MCF 10A (cell line): ENCODE data around the gene LGI1. TPM values are rescaled to one million over a fixed set of nuclear protein-coding genes. Genes with fewer than 3 reads are reported as not detected.
A peak's percentile ranks its signal among the peaks of the same experiment; 100 is the strongest.

Source experiments
- BruUV-seq: library from RNA; stranded (reverse); fragments of 400-500 nt; replicated peaks from 2 replicates; lab custom pipeline; 2021; lab: Mats Ljungman, UMichigan
- CTCF ChIA-PET: fragments of 300-600 bp; sonication (Branson Sonifier 250); formaldehyde crosslinking; extraction: SDS; loops from one replicate; lab custom pipeline; 2021; ENCODE audit warnings: antibody characterized with exemption, inconsistent platforms; lab: Yijun Ruan, JAX
- POLR2A ChIA-PET: fragments of 300-600, 350-650 bp; sonication (Branson Sonifier 250); formaldehyde crosslinking; extraction: SDS; loops from one replicate; lab custom pipeline; 2020; ENCODE audit warnings: antibody characterized with exemption, inconsistent platforms; lab: Yijun Ruan, JAX
- DNase-seq: peaks from one replicate; pipeline ENCODE4 v3.0.0-alpha.2; 2018; ENCODE audit not compliant: unreplicated experiment
- H3K27ac Mint-ChIP-seq: one replicate; pipeline ENCODE4 v1.8.0; 2022; ENCODE audit warnings: mild to moderate bottlenecking, low read depth, mixed read lengths; ENCODE audit not compliant: unreplicated experiment
- H3K27me3 Mint-ChIP-seq: one replicate; pipeline ENCODE4 v1.8.0; 2022; ENCODE audit warnings: mixed read lengths; ENCODE audit not compliant: insufficient read depth, unreplicated experiment
- H3K36me3 Mint-ChIP-seq: one replicate; pipeline ENCODE4 v1.8.0; 2022; ENCODE audit warnings: mild to moderate bottlenecking, moderate library complexity, mixed read lengths; ENCODE audit not compliant: insufficient read depth, unreplicated experiment
- H3K4me1 Mint-ChIP-seq: one replicate; pipeline ENCODE4 v1.8.0; 2022; ENCODE audit warnings: mixed read lengths; ENCODE audit not compliant: insufficient read depth, unreplicated experiment
- H3K4me3 Mint-ChIP-seq: one replicate; pipeline ENCODE4 v1.8.0; 2022; ENCODE audit warnings: mild to moderate bottlenecking, moderate library complexity, mixed read lengths; ENCODE audit not compliant: unreplicated experiment
- H3K9me3 Mint-ChIP-seq: one replicate; pipeline ENCODE4 v1.8.0; 2022; ENCODE audit warnings: mixed read lengths; ENCODE audit not compliant: unreplicated experiment
- intact Hi-C: fragments of 100-400 bp; cut with micrococcal nuclease; formaldehyde crosslinking; loops from 2 replicates; pipeline ENCODE4 v1.14.1; 2022
- total RNA-seq: library from RNA; stranded (reverse); gene quantifications from 2 replicates; pipeline ENCODE4 v1.2.3, GENCODE V29; 2022
- TF ChIP-seq, protein P1 (sequence below): fragments of 200-600 bp; IDR thresholded peaks from one replicate; pipeline ENCODE4 v1.8.0; 2022; ENCODE audit warnings: antibody characterized with exemption, mild to moderate bottlenecking; ENCODE audit not compliant: unreplicated experiment

The LGI1 gene
- total RNA-seq, 1 experiment from 2014 or later: not detected

DNA sequence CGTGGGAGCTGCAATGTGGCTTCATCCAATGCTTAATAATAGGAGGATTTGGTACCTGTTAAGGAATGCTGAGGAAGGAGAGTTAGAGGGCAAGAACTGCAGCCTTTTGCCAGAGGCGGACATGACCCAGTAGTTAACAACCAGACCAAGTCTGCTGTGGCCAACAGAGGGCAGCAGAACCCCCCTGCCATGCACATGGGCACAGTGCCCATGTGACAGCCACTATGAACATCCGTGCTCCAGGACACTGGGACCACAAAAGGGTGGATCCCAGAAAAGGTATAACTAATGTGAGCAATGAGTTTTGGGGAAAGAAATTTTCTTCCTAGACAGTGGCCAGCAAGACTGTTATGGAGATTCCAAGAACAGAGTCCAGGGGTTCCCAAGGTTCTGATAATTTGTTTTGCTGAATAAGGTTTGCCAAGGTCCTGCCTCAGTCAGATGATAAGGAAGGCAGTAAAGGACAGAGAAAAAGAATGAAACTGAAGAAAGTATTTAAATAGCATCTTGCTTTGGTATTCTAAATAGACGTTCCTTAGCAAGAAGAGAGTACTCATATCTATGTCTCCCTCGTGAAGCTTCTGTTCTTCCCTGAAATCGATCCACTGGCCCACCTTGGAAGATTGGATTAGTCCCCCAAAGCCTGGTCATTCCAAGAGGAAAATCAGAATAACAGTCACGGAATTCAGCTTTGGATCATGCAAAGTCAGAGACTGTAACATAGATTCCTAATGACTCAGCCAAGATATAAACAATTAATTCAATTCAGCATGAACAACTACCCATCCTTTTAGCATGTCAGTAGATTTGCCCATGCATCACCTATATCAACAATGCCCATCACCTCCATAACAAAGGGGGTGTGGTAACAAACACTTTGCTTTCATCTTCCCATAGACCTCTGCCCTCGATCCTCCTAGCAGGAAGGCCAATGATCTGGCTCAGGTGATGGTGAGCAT, 56.0 kb downstream of the LGI1 start:
- H3K4me3 Mint-ChIP-seq: no peak overlapping the region
- BruUV-seq: no TSS peak
- H3K27me3 Mint-ChIP-seq: peaks cover 23% of the 10 kb centered on the region
- peak; percentile 61 for DNase-seq
- ChIA-PET POLR2A (interaction anchor here (0.7 to 2.5 kb wide), 2 partner anchors 112 to 322 kb away, joined by 3 to 44 read pairs; partner anchors contain the start of gene FRA10AC1), CTCF (interaction anchor here (0.6 to 4.8 kb wide), 23 partner anchors 9 to 1893 kb away, joined by 3 to 83 read pairs (median 4); partner anchors contain the start of gene FRA10AC1)
- no peaks in the 10 kb centered on the region for H3K36me3 Mint-ChIP-seq
- TF ChIP-seq, protein P1, sequence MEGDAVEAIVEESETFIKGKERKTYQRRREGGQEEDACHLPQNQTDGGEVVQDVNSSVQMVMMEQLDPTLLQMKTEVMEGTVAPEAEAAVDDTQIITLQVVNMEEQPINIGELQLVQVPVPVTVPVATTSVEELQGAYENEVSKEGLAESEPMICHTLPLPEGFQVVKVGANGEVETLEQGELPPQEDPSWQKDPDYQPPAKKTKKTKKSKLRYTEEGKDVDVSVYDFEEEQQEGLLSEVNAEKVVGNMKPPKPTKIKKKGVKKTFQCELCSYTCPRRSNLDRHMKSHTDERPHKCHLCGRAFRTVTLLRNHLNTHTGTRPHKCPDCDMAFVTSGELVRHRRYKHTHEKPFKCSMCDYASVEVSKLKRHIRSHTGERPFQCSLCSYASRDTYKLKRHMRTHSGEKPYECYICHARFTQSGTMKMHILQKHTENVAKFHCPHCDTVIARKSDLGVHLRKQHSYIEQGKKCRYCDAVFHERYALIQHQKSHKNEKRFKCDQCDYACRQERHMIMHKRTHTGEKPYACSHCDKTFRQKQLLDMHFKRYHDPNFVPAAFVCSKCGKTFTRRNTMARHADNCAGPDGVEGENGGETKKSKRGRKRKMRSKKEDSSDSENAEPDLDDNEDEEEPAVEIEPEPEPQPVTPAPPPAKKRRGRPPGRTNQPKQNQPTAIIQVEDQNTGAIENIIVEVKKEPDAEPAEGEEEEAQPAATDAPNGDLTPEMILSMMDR: peak; percentile 46
- intact Hi-C loops: loop anchor here (10.0 kb wide), 1 partner anchor 631 kb away; no protein-coding TSS in a partner anchor
- no peak overlapping the region for H3K27ac Mint-ChIP-seq
- peaks cover 19% of the 10 kb centered on the region for H3K4me1 Mint-ChIP-seq
- no peaks in the 10 kb centered on the region for H3K9me3 Mint-ChIP-seq

GRCh38 chr10:93815304-93816096, 57.8 kb downstream of the LGI1 start:
- Mint-ChIP-seq H3K4me3 (no peak overlapping the region), H3K36me3 (no peaks in the 10 kb centered on the region), H3K27me3 (peaks cover 23% of the 10 kb centered on the region), H3K27ac (no peak overlapping the region), H3K4me1 (peaks cover 19% of the 10 kb centered on the region), H3K9me3 (peaks cover 8% of the 10 kb centered on the region)
- BruUV-seq: no TSS peak
- DNase-seq: no peak
- intact Hi-C loops: loop anchor here (1.0 to 10.0 kb wide), 5 partner anchors 69 to 629 kb away; partner anchors contain the start of gene FRA10AC1
- CTCF ChIA-PET: interaction anchor here (0.6 to 4.8 kb wide), 41 partner anchors 8 to 505 kb away, joined by 3 to 83 read pairs (median 4); partner anchors contain the start of gene FRA10AC1
- TF ChIP-seq, protein P1: no peak
- POLR2A ChIA-PET: interaction anchor here (0.6 to 2.5 kb wide), 8 partner anchors 9 to 433 kb away, joined by 3 to 44 read pairs (median 4); partner anchors contain the start of genes FRA10AC1 and MYOF

GRCh38 chr10:93816123-93816747, 58.5 kb downstream of the LGI1 start:
- ChIA-PET POLR2A (interaction anchor here (0.6 to 2.5 kb wide), 7 partner anchors 9 to 434 kb away, joined by 3 to 44 read pairs (median 4); partner anchors contain the start of genes FRA10AC1 and MYOF), CTCF (interaction anchor here (0.5 to 4.8 kb wide), 39 partner anchors 8 to 582 kb away, joined by 3 to 83 read pairs (median 4); partner anchors contain the start of gene FRA10AC1)
- Mint-ChIP-seq H3K36me3 (no peaks in the 10 kb centered on the region), H3K9me3 (peaks cover 8% of the 10 kb centered on the region), H3K27me3 (peaks cover 23% of the 10 kb centered on the region), H3K27ac (no peak overlapping the region), H3K4me1 (peaks cover 19% of the 10 kb centered on the region), H3K4me3 (peak overlapping the region; percentile 5)
- TF ChIP-seq, protein P1: peak; percentile 69
- intact Hi-C loops: loop anchor here (1.0 to 10.0 kb wide), 5 partner anchors 70 to 629 kb away; partner anchors contain the start of gene FRA10AC1
- no TSS peak for BruUV-seq
- peak; percentile 73 for DNase-seq
